Parathyroid adenoma (tissue), 2 donors: Measurements from ENCODE around the gene GRAMD1B.
"Not testable (repeated sequence)": the region's sequence is repeated elsewhere in the genome, so short reads cannot be mapped to it uniquely, and the experiment has no call there.

Experiments used
- H2AFZ ChIP-seq: fragments of 300-600 bp; sonication (generic); one replicate; pipeline ENCODE4 v1.7.0; 2017; ENCODE audit warnings: antibody characterized with exemption, mild to moderate bottlenecking
- H3K27ac ChIP-seq: fragments of 300-600 bp; sonication (generic); one replicate; pipeline ENCODE4 v1.7.0; 2017
- H3K27me3 ChIP-seq: fragments of 300-600 bp; sonication (generic); one replicate; pipeline ENCODE4 v1.7.0; 2017; ENCODE audit warnings: low read length; ENCODE audit not compliant: control insufficient read depth, insufficient read depth
- H3K36me3 ChIP-seq: fragments of 300-600 bp; sonication (generic); one replicate; pipeline ENCODE4 v1.7.0; 2017; ENCODE audit warnings: low read length; ENCODE audit not compliant: control insufficient read depth, insufficient read depth
- H3K4me1 ChIP-seq: fragments of 300-600 bp; sonication (generic); one replicate; pipeline ENCODE4 v1.7.0; 2017; ENCODE audit warnings: control low read depth
- H3K4me2 ChIP-seq: fragments of 300-600 bp; sonication (generic); one replicate; pipeline ENCODE4 v1.7.0; 2017; ENCODE audit warnings: low read length
- H3K4me3 ChIP-seq: fragments of 300-600 bp; sonication (generic); one replicate; pipeline ENCODE4 v1.7.0; 2017; ENCODE audit warnings: low read depth, low read length
- H3K79me2 ChIP-seq: fragments of 300-600 bp; sonication (generic); one replicate; pipeline ENCODE4 v1.7.0; 2017; ENCODE audit warnings: control low read depth
- H3K9ac ChIP-seq: fragments of 300-600 bp; sonication (generic); one replicate; pipeline ENCODE4 v1.7.0; 2017; ENCODE audit warnings: mild to moderate bottlenecking
- H3K9me3 ChIP-seq: fragments of 300-600 bp; sonication (generic); one replicate; pipeline ENCODE4 v1.7.0; 2017; ENCODE audit warnings: low read length; ENCODE audit not compliant: control insufficient read depth
- CTCF ChIP-seq: fragments of 300-600 bp; sonication (generic); IDR thresholded peaks from one replicate; pipeline ENCODE4 v1.7.0; 2017; ENCODE audit warnings: antibody characterized with exemption, mild to moderate bottlenecking
- donor health status: primary hyperparathyroidism.

The GRAMD1B gene

GRCh38 chr11:123653483-123653826, 223.4 kb downstream of the GRAMD1B start:
- Histone ChIP-seq H3K4me2 (peak overlapping the region; percentile 69), H3K4me3 (peak overlapping the region; percentile 48), H3K9me3 (no peaks in the 10 kb centered on the region), H3K9ac (no peak overlapping the region), H3K27ac (peak overlapping the region; percentile 93), H3K4me1 (peaks cover 5% of the 10 kb centered on the region), H3K27me3 (no peaks in the 10 kb centered on the region), H3K79me2 (no peaks in the 10 kb centered on the region), H2AFZ (peak overlapping the region; percentile 91), H3K36me3 (no peaks in the 10 kb centered on the region)
- no peak for TF ChIP-seq CTCF

GRCh38 chr11:123653827-123654565, 223.9 kb downstream of the GRAMD1B start:
- Histone ChIP-seq H3K79me2 (no peaks in the 10 kb centered on the region), H3K9ac (peak overlapping the region; percentile 53), H3K4me3 (peak overlapping the region; percentile 48), H3K4me1 (peaks cover 5% of the 10 kb centered on the region), H2AFZ (peak overlapping the region; percentile 91), H3K27ac (peak overlapping the region; percentile 93), H3K27me3 (no peaks in the 10 kb centered on the region), H3K9me3 (no peaks in the 10 kb centered on the region), H3K36me3 (no peaks in the 10 kb centered on the region), H3K4me2 (peak overlapping the region; percentile 69)
- TF ChIP-seq CTCF: peak; percentile 37

DNA sequence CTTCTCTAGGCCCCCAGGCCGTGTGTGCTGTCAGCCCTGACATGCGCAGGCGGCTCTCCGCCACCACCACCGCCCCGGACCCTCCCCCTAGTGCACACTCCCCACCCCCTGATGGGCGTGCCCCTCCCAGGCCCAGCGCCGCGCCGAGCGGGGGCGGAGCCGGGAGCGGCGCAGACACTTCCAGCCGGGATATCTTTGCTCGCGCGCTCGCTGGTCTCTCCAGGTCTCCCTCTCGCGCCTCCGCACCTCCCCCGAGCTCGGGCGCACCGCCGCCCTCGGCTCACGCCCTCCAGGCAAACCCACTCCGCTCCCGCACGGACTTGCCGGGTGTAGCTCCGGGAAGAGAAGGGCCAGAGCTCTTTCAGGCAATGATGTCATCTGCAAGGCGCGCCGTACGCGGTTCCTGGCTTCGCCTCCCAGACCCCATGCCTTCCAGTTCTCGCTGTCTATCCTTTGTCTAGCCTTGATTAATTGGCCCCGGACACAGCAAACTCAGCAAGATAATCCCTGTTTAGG, 224.6 kb downstream of the GRAMD1B start, which contains the start of gene SCN3B:
TSS of gene SCN3B (minus strand) at position 59 of the 516 bp plus-strand sequence. CDS start 823 bp downstream, outside the sequence.
- peak within 1 kb of the TSS; percentile 69 for H3K4me2 ChIP-seq
- H3K9ac ChIP-seq: peak within 1 kb of the TSS; percentile 61
- H2AFZ ChIP-seq: peak within 1 kb of the TSS; percentile 91
- H3K27ac ChIP-seq: peak within 1 kb of the TSS; percentile 93
- no peaks in the 10 kb centered on the region for H3K27me3 ChIP-seq
- peak within 1 kb of the TSS; percentile 48 for H3K4me3 ChIP-seq
- no peaks in the 10 kb centered on the region for H3K79me2 ChIP-seq
- no peaks in the 10 kb centered on the region for H3K36me3 ChIP-seq
- peaks cover 5% of the 10 kb centered on the region for H3K4me1 ChIP-seq
- TF ChIP-seq CTCF: no peak
- no peaks in the 10 kb centered on the region for H3K9me3 ChIP-seq

DNA sequence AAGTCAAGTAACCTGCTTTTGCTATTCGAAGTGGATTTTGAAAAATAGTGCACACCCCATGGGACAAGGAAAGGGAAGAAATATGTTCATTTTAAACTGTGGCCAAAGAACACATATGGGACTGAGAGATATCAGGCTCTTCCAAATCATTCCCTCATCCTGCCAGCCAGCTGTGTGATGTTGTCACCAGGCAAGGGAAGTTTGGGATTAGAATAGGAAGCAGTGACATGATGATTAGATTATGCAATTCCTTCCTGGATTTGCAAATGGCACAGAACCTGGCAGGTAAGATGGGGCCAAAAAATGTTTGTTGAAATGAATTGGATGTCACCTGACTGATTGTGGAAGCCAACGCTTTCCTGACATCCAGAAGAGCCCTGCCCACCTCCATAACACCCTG, 229.2 kb downstream of the GRAMD1B start:
- Histone ChIP-seq H3K9me3 (no peaks in the 10 kb centered on the region), H3K4me3 (no peak overlapping the region), H3K4me1 (peaks cover 5% of the 10 kb centered on the region), H3K27me3 (no peaks in the 10 kb centered on the region), H3K9ac (no peak overlapping the region), H3K4me2 (no peak overlapping the region), H3K36me3 (no peaks in the 10 kb centered on the region), H3K27ac (no peak overlapping the region), H2AFZ (no peak overlapping the region), H3K79me2 (no peaks in the 10 kb centered on the region)
- TF ChIP-seq CTCF: no peak

GRCh38 chr11:123659965-123660364, 229.9 kb downstream of the GRAMD1B start:
- H3K4me3 ChIP-seq, H3K27me3 ChIP-seq, H3K36me3 ChIP-seq, H3K27ac ChIP-seq, H3K4me2 ChIP-seq, H2AFZ ChIP-seq, H3K9me3 ChIP-seq, H3K4me1 ChIP-seq, H3K9ac ChIP-seq, H3K79me2 ChIP-seq: not testable (repeated sequence)
